MM.1S (cell line): Measurements from ENCODE around the gene ME2.

Experiments used
- DNase-seq: peaks from one replicate; pipeline ENCODE4 v3.0.0-alpha.2; 2015
- H2AFZ ChIP-seq: fragments of 300-600 bp; sonication (generic); 2 replicates; pipeline ENCODE4 v1.6.0; 2016; ENCODE audit warnings: antibody characterized with exemption, low read length
- H3F3A ChIP-seq: fragments of 300-600 bp; sonication (generic); 2 replicates; pipeline ENCODE4 v1.6.1; 2016; ENCODE audit warnings: mild to moderate bottlenecking, antibody characterized with exemption, low read length, moderate library complexity, mixed read lengths; ENCODE audit not compliant: insufficient read depth
- H3K27ac ChIP-seq: fragments of 300-600 bp; sonication (generic); 2 replicates; pipeline ENCODE4 v1.5.1; 2016; ENCODE audit warnings: mild to moderate bottlenecking, low read length
- H3K27me3 ChIP-seq: fragments of 300-600 bp; sonication (generic); replicated peaks from 2 replicates; pipeline ENCODE4 v1.6.0; 2016; ENCODE audit warnings: low read length; ENCODE audit not compliant: insufficient read depth
- H3K36me3 ChIP-seq: fragments of 300-600 bp; sonication (generic); replicated peaks from 2 replicates; pipeline ENCODE4 v1.6.1; 2016; ENCODE audit warnings: mild to moderate bottlenecking, low read length, mixed read lengths; ENCODE audit not compliant: insufficient read depth
- H3K4me1 ChIP-seq: fragments of 300-600 bp; sonication (generic); 2 replicates; pipeline ENCODE4 v1.6.1; 2016; ENCODE audit warnings: low read length, mixed read lengths
- H3K4me2 ChIP-seq: fragments of 300-600 bp; sonication (generic); 2 replicates; pipeline ENCODE4 v1.6.0; 2016; ENCODE audit warnings: low read depth, low read length
- H3K4me3 ChIP-seq: fragments of 300-600 bp; sonication (generic); 2 replicates; pipeline ENCODE4 v1.5.1; 2016; ENCODE audit warnings: low read length, mixed read lengths
- H3K79me2 ChIP-seq: fragments of 300-600 bp; sonication (generic); 2 replicates; pipeline ENCODE4 v1.6.1; 2016; ENCODE audit warnings: mixed run types, low read length, mixed read lengths
- H3K9ac ChIP-seq: fragments of 300-600 bp; sonication (generic); 2 replicates; pipeline ENCODE4 v1.6.1; 2016; ENCODE audit warnings: low read length, mixed read lengths
- H3K9me2 ChIP-seq: fragments of 300-600 bp; sonication (generic); replicated peaks from 2 replicates; pipeline ENCODE4 v1.6.1; 2016; ENCODE audit warnings: mild to moderate bottlenecking, low read length, mixed read lengths; ENCODE audit not compliant: insufficient read depth
- H3K9me3 ChIP-seq: fragments of 300-600 bp; sonication (generic); replicated peaks from 2 replicates; pipeline ENCODE4 v1.6.1; 2016; ENCODE audit warnings: mild to moderate bottlenecking, low read length, mixed read lengths; ENCODE audit not compliant: insufficient read depth
- H4K20me1 ChIP-seq: fragments of 300-600 bp; sonication (generic); 2 replicates; pipeline ENCODE4 v1.6.1; 2016; ENCODE audit warnings: mild to moderate bottlenecking, low read length, moderate library complexity, mixed read lengths; ENCODE audit not compliant: insufficient read depth
- CTCF ChIP-seq: fragments of 300-600 bp; sonication (generic); IDR thresholded peaks from 2 replicates; pipeline ENCODE4 v1.5.1; 2016; ENCODE audit warnings: antibody characterized with exemption, low read length, mixed read lengths
- EZH2 ChIP-seq: fragments of 300-600 bp; sonication (generic); optimal IDR thresholded peaks from 2 replicates; pipeline ENCODE3; 2017; ENCODE audit warnings: low read depth, mild to moderate bottlenecking, antibody characterized with exemption, low read length, mixed read lengths
- EZH2phosphoT487 ChIP-seq: fragments of 300-600 bp; sonication (generic); IDR thresholded peaks from 2 replicates; pipeline ENCODE4 v1.6.1; 2018; ENCODE audit warnings: antibody characterized with exemption, low read length

Gene ME2

GRCh38 chr18:50947899-50948298 lies 69.0 kb downstream of the ME2 start:
- TF ChIP-seq EZH2phosphoT487: no peak
- no peak for TF ChIP-seq EZH2
- no peak for TF ChIP-seq CTCF
- H3K4me1 ChIP-seq: no peaks in the 10 kb centered on the region
- H4K20me1 ChIP-seq: no peaks in the 10 kb centered on the region
- H3K27me3 ChIP-seq: no peaks in the 10 kb centered on the region
- H3K79me2 ChIP-seq: no peaks in the 10 kb centered on the region
- H3F3A ChIP-seq: no peaks in the 10 kb centered on the region
- no peak overlapping the region for H3K4me2 ChIP-seq
- no peak overlapping the region for H3K27ac ChIP-seq
- no peak for DNase-seq
- no peaks in the 10 kb centered on the region for H3K36me3 ChIP-seq
- no peak overlapping the region for H3K9ac ChIP-seq
- no peaks in the 10 kb centered on the region for H3K9me3 ChIP-seq
- no peaks in the 10 kb centered on the region for H3K9me2 ChIP-seq
- H2AFZ ChIP-seq: no peak overlapping the region
- H3K4me3 ChIP-seq: no peak overlapping the region

- DNase-seq: no peak
- TF ChIP-seq CTCF (no peak), EZH2phosphoT487 (no peak), EZH2 (no peak)
- H3K4me1 ChIP-seq: no peaks in the 10 kb centered on the region
These were observed 70.3 kb downstream of the ME2 start for GRCh38 chr18:50949185-50949584.

GRCh38 chr18:50950626-50951025 lies 71.7 kb downstream of the ME2 start:
- no peaks in the 10 kb centered on the region for H3K79me2 ChIP-seq
- TF ChIP-seq EZH2 (no peak), CTCF (no peak), EZH2phosphoT487 (no peak)
- H3F3A ChIP-seq: no peaks in the 10 kb centered on the region
- no peaks in the 10 kb centered on the region for H3K36me3 ChIP-seq
- no peak overlapping the region for H3K4me2 ChIP-seq
- no peak overlapping the region for H3K4me3 ChIP-seq
- no peaks in the 10 kb centered on the region for H3K4me1 ChIP-seq
- H3K27me3 ChIP-seq: no peaks in the 10 kb centered on the region
- no peaks in the 10 kb centered on the region for H3K9me3 ChIP-seq
- H3K9ac ChIP-seq: no peak overlapping the region
- no peak for DNase-seq
- no peak overlapping the region for H2AFZ ChIP-seq
- no peaks in the 10 kb centered on the region for H4K20me1 ChIP-seq
- H3K9me2 ChIP-seq: no peaks in the 10 kb centered on the region
- no peak overlapping the region for H3K27ac ChIP-seq

More at GRCh38 chr18:50949185-50949584, 70.3 kb downstream of the ME2 start:
- Histone ChIP-seq H3K4me3 (no peak overlapping the region), H3F3A (no peaks in the 10 kb centered on the region), H4K20me1 (no peaks in the 10 kb centered on the region), H2AFZ (no peak overlapping the region), H3K79me2 (no peaks in the 10 kb centered on the region), H3K27ac (no peak overlapping the region), H3K27me3 (no peaks in the 10 kb centered on the region), H3K4me2 (no peak overlapping the region), H3K36me3 (no peaks in the 10 kb centered on the region), H3K9me3 (no peaks in the 10 kb centered on the region), H3K9me2 (no peaks in the 10 kb centered on the region), H3K9ac (no peak overlapping the region)
